ENCODE results near the gene FRMPD4.

The FRMPD4 gene

GRCh38 chrX:12711435-12712040, 573.3 kb downstream of the FRMPD4 start:
- TF ChIP-seq CTCF (IDR thresholded peaks at IDR 0.05): no peak
- intact Hi-C loops (cut with DNase I; ENCODE audit: low total_unique reads): no loop called here
- no peak for DNase-seq
- Histone ChIP-seq H3K9me3 (no peaks in the 10 kb centered on the region), H3K27me3 (no peaks in the 10 kb centered on the region), H3K4me3 (no peak overlapping the region), H3K27ac (no peak overlapping the region), H3K36me3 (no peaks in the 10 kb centered on the region), H3K4me1 (no peaks in the 10 kb centered on the region)

GRCh38 chrX:12716574-12716973, 578.3 kb downstream of the FRMPD4 start:
- Histone ChIP-seq H3K36me3 (no peaks in the 10 kb centered on the region), H3K27me3 (no peaks in the 10 kb centered on the region), H3K4me3 (no peak overlapping the region), H3K9me3 (peaks cover 0 to 1% (median 0%) of the 10 kb centered on the region in 3 donors), H3K27ac (no peak overlapping the region), H3K4me1 (no peaks in the 10 kb centered on the region)
- DNase-seq: no peak
- no peak for TF ChIP-seq CTCF (IDR thresholded peaks at IDR 0.05)
- intact Hi-C loops (cut with DNase I; ENCODE audit: low total_unique reads): no loop called here

GRCh38 chrX:12719837-12720236, 581.6 kb downstream of the FRMPD4 start:
- H3K27ac ChIP-seq: no peak overlapping the region
- intact Hi-C loops (cut with DNase I; ENCODE audit: low total_unique reads): no loop called here
- peaks cover 0 to 3% (median 0%) of the 10 kb centered on the region in 3 donors for H3K9me3 ChIP-seq
- H3K4me3 ChIP-seq: no peak overlapping the region
- no peak for DNase-seq
- H3K4me1 ChIP-seq: no peaks in the 10 kb centered on the region
- no peaks in the 10 kb centered on the region for H3K36me3 ChIP-seq
- TF ChIP-seq CTCF (IDR thresholded peaks at IDR 0.05): no peak
- H3K27me3 ChIP-seq: no peaks in the 10 kb centered on the region

- H3K27me3 ChIP-seq: no peaks in the 10 kb centered on the region
- H3K36me3 ChIP-seq: no peaks in the 10 kb centered on the region
- DNase-seq: no peak
- H3K4me1 ChIP-seq: no peaks in the 10 kb centered on the region
- no peak for TF ChIP-seq CTCF (IDR thresholded peaks at IDR 0.05)
- H3K4me3 ChIP-seq: no peak overlapping the region
- intact Hi-C loops (cut with DNase I; ENCODE audit: low total_unique reads): no loop called here
- H3K9me3 ChIP-seq: peaks cover 0 to 3% (median 0%) of the 10 kb centered on the region in 3 donors
- H3K27ac ChIP-seq: no peak overlapping the region
These were observed 582.8 kb downstream of the FRMPD4 start for GRCh38 chrX:12721042-12721441.

- no peak overlapping the region for H3K27ac ChIP-seq
- H3K27me3 ChIP-seq: no peaks in the 10 kb centered on the region
- no peak for DNase-seq
- no peak for TF ChIP-seq CTCF (IDR thresholded peaks at IDR 0.05)
- no peaks in the 10 kb centered on the region for H3K36me3 ChIP-seq
- intact Hi-C loops (cut with DNase I; ENCODE audit: low total_unique reads): no loop called here
- H3K4me3 ChIP-seq: no peak overlapping the region
- H3K4me1 ChIP-seq: no peaks in the 10 kb centered on the region
- H3K9me3 ChIP-seq: peaks cover 0 to 3% (median 0%) of the 10 kb centered on the region in 3 donors
These were observed 584.0 kb downstream of the FRMPD4 start for GRCh38 chrX:12722314-12722713.

GRCh38 chrX:12741416-12741815, 603.1 kb downstream of the FRMPD4 start:
- no peak for TF ChIP-seq CTCF (IDR thresholded peaks at IDR 0.05)
- Histone ChIP-seq H3K4me1 (no peaks in the 10 kb centered on the region), H3K9me3 (no peaks in the 10 kb centered on the region), H3K27ac (no peak overlapping the region), H3K36me3 (no peaks in the 10 kb centered on the region), H3K4me3 (no peak overlapping the region), H3K27me3 (no peaks in the 10 kb centered on the region)
- intact Hi-C loops (cut with DNase I; ENCODE audit: low total_unique reads): no loop called here
- no peak for DNase-seq
